Retina (tissue), 1 donor: ENCODE data around the gene CCDC3.
"Not testable (repeated sequence)": the region's sequence is repeated elsewhere in the genome, so short reads cannot be mapped to it uniquely, and the experiment has no call there.

Experiments
- DNase-seq: peaks from one replicate; pipeline ENCODE4 v3.0.0-alpha.2; 2016

The CCDC3 gene

DNA sequence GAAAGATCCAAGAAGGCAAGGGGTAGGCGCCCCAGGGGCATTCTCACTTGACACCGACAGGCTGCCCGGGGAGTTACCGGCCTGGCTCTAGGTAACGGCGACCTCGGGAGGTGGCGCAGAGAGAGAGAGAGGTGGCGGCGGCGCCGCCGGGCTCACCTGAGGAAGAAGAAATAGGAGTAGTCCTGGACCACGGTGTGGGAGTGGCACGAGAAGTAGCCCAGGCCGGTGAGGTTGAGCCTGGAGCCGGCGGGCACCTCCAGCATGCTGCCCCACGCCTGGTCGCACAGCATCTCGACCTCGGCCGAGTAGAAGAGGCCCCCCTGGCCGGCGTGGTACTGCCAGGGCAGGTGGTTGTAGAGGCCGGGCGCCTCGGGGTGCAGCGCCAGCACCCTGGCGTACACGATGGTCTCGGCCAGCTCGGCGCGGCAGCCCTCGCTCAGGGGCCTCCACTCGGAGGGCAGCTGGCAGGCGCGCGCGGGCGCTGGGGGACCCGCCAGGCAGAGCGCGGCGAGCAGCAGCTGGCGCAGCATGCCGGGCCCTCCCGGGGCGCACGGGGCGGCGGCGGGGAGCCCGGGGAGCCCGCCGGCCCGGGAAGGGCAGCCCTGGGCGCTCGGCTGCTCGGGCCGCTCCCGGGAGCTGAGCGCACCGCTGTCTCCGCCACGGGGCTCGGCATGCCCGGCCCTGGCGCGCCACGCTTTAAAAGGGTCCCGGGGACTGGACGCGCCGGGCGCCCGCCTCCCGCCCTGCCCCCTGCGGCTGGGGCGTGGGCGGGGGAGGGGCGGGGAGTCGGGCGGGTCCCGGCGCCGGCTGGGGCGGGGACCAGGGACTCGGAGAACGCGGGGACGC lies at the start of gene CCDC3:
Gene CCDC3 (minus strand): TSS at position 673 of the 846 bp plus-strand sequence. CDS start 143 bp downstream, at position 530.
- peak; percentile 64 for DNase-seq

DNA sequence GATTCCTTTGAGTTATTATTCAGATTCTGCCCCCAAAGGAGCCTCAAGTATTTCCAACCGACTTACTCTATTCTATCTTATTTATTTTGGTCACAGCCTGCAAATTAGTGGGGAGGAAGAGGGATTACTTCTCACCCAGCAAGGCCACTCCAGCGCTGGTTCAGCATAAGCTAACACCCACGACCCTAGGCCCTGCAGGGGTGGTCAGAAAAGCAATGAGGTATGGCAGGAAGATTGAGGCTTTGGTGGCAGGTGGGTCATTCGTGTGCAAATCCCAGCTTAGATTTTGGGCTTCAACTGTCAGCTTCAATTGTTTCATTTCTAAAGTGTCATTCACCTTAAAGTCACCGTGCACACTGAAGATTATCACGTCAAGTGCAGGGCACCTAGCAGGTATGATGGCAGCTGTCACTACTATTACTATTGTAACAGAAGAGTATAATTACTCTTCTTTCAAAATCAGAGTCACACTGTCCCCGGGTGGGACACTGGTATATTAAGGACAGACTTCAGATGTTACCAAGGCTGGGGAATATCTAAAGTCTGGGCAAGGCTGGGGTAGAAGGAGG lies 49.7 kb upstream of the CCDC3 start:
- DNase-seq = no peak

DNA sequence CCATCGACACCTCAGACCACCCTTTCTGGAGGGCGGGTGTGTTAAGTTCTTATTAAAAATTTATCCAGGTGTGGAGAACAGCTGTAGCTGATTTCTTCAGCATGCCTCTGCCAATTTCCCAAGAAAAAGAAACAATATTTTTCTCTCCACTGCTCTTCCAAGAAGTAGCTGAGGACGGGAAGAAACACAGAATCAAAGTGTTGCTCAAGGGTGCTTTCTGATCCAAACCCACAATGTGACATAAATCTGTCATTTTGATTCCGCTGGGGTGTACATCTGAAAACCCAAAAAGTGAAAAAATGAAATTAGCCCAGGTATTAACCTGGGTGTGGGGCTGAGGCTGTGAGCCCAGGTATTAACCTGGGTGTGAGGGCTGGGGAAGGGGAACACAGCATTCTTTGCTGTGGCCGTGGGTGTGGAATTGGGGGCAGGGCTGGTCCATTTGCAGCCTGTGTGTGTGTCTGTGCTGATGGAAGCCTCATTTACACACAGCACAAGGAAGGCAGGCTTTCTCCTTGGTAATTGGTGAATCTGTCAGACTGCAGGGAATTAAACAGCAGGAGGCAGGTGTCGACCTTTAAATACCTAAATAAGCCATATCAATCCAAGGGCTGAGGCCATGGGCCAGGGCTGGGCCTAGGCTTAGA lies 48.4 kb upstream of the CCDC3 start:
- no peak for DNase-seq

DNA sequence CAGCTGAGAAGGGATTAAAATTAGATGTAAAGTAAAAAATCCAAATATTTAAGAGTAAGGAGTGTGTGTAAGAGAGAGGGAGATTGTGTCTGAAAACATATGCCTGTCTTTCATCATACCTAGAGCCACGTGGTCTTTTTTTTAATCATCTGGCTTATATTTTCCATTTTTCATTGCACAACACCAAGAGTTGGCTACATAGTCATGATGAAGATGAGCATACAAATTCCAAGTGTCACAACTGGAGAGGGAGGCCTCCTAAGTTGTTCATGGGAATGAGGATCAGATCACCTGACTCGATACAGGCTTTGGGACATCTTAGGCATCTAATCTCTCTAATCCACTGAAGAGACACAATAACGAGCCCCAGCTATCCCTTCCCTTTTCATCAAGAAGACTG lies 47.2 kb upstream of the CCDC3 start:
- DNase-seq = no peak

- DNase-seq = no peak
Measured at GRCh38 chr10:13047529-13048206, 46.2 kb upstream of the CCDC3 start.

DNA sequence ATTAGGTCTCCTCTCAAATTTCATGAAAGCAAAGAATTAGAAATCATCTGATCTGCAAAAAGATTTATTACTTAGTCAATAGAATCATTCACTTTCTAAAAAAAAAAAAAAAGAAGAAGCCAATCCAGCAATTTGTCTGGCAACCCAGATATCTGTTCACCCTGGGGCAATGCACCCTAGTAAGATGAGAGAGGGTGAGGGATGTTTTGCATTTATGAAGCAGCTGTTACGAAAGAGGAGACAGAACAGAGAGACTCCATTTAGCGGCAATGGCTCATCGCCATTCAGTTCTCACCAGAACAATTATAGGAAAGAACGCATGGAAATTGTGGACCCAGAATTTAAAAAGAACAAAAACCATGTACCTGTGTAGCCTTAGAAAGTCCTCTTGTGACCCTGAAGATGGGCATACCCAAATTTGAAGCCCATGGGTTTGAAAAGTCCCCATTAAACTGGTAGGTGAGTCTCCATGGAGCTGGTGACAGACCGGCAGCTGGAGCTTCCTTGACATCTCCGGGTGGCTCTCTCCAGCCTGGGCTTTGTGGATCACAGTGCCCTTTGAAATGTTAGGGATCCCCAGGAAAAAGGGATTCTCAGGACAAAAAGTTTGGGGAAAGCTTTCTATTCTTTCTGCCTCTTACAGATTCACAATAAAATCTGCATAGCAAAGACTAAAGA lies 45.5 kb upstream of the CCDC3 start:
- no peak for DNase-seq

- no peak for DNase-seq
Measured at GRCh38 chr10:13043520-13043919, 42.0 kb upstream of the CCDC3 start.

DNA sequence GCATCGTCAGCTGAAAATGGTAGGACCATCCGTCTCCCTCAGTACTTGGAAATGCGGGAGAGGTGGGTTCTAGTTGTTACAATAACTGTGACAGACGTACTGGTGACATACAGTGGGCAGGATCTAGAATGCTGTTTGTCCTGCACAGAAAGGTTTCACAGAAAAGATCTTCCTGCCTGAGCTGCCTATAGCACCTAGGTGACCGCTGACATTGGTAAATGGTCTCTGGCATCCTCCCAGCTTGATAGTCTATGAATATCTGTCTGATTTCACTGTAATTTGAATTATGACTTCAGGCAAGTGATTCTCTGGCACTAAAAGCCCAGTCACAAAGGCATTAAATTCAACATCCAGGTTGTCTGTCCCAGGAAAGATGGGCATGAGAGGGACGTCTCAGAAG lies 38.2 kb upstream of the CCDC3 start:
- no peak for DNase-seq

- no peak for DNase-seq
Measured at GRCh38 chr10:13038391-13038790, 36.9 kb upstream of the CCDC3 start.

DNA sequence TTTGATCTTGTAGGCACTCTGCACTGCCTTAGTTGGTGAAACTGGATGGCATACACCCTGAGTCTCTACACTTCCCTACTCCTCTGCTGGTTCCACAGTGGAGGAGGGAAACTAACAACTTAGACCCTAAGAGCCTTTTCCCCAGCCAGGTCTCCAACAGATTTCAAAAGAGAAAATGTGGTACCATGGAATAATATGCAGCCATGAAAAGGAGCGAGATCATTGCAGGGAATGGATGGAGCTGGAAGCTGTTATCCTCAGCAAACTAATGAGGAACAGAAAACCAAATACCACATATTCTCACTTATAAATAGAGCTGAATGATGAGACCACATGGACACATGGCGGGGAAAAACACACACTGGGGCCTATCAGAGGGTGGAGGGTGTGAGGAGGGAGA lies 36.3 kb upstream of the CCDC3 start:
- DNase-seq = no peak

DNA sequence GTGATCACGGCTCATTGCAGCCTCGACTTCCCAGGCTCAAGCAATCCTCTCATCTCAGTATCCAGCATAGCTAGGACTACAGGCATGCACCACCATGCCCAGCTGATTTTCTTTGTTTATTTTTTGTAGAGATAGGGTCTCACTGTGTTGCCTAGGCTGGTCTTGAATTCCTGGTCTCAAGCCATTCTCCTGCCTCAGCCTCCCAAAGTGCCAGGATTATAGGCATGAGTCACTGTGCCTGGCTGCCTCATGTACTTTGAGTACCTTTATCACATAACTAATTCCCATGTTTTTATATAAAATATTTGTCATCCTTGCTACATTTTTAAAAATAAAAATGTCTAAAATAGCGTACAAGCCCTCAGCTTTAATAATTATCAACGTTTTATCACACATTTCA lies 35.3 kb upstream of the CCDC3 start:
- DNase-seq = no peak

DNA sequence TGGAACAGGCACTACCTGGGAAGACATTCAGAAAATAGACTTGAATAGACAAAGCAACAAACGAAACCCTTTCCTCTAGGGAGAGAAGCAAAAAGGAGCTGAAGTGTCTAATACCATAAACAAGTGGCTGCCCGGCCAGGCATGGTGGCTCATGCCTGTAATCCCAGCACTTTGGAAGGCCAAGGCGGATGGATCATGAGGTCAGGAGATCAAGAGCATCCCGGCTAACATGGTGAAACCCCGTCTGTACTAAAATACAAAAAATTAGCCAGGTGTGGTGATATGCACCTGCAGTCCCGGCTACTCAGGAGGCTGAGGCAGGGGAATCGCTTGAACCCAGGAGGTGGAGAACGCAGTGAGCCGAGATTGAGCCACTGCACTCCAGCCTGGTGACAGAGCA lies 34.2 kb upstream of the CCDC3 start:
- DNase-seq = not testable (repeated sequence)

DNA sequence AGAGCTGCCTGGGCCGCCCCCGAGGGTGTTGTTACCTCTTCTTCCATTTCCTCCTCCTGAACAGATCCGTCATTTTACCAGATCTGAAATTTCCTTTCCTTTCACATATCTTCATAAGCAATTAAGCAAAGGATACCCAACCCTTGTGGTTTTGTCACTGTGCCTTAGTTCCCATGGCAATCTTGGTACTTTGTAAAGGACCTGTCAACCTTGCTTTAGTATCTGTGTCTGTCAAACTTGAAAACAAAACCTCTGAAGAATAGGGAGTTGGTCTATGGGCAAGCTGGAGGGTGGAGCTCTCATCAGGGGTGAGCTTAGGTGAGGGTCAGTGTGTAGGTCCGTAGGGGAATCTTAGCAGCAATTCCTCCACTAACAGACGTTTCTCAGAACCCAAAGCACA lies 25.4 kb upstream of the CCDC3 start:
- DNase-seq = no peak

DNA sequence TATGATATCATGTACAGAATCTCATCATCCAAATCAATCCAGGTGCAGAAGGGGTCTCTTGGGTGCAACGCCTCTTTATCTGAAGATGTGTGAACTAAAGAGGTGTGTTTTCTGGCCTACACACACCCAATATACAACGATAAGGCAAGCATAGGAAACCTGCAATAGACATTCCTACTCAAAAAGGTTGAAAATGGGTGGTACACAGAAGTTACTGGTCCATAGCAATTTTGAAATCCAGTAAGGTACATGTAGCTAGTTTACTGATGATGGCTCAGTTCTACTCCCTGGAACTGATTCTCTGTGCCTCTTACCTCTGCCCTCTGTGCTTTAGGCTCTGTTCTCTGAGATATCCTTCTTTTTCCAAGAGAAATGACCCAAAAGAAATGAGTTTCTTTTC lies 22.2 kb upstream of the CCDC3 start:
- DNase-seq = no peak

DNA sequence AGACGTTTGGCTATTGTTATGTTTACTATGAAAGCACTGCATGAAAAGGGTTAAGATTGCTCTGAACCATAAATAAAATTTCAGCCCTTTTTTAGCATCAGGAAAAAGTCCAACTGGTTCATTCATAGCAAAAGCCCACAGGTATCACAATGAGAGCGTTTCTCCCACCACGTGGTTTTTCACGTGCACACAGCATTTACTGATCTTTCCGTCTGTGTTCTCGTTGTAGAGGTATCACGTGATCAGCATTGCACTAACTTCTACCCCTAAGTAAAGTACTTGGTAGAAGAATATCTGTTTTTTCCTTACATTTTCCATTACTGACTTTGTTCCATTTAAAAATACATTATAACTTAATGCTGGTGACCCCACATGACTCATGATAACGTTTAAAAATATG lies 17.8 kb upstream of the CCDC3 start:
- DNase-seq = no peak

GRCh38 chr10:13018171-13018570 lies 16.7 kb upstream of the CCDC3 start:
- DNase-seq = no peak

DNA sequence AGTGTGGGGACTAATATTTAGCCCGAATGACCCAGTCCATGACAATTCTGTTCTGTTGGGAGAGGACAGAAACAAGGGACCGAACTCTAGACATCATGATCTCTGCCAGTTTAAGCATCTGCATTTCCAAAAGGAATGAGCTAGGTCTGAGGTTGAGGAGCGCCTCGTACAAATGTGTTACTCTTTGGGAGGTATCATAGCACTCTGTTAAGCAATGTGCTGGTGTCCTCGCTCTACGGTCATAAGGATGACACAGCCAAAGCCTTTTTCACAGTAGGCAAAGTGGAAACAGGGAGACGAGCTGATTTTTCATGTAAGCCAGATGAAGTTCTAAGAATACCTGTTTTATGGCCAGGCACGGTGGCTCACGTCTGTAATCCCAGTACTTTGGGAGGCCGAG lies 15.4 kb upstream of the CCDC3 start:
- DNase-seq = no peak

DNA sequence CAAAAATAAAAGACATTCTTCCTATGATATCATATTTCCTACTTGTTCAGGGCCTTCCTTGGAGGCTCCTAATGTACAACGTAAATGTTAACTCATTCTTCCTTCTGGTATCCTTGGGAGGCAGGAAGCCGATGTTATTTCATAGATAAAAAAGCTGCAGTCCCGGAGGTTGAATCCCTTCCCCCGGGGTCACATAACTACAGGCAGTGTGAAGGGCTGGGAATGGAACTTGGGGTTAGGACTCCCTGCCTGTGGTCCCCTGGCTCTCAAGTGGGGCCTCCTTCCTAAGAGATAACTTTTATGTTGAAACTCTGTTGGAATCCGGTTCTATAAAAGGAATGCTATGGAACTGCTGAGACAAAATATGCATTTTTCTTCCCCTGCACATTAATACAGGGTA lies 14.9 kb upstream of the CCDC3 start:
- DNase-seq = no peak

DNA sequence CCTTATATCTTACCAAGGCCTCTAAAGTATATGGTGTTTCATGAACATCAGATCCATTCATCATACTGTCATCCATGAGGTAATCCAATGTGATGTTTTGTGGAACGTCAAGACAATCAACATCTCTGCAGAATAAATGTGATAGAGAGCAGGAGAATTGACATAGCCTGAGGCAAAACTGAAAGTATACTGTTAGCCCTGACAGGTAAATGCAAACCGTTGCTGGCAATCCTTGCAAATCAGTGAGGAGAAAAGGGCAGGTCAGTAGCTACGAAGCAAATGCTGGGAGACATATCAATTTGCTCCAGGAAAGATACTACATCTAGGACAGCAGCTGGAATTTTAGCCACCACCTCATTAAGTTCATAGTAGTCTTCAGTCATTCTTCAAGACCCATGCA lies 4.5 kb upstream of the CCDC3 start:
- no peak for DNase-seq

DNA sequence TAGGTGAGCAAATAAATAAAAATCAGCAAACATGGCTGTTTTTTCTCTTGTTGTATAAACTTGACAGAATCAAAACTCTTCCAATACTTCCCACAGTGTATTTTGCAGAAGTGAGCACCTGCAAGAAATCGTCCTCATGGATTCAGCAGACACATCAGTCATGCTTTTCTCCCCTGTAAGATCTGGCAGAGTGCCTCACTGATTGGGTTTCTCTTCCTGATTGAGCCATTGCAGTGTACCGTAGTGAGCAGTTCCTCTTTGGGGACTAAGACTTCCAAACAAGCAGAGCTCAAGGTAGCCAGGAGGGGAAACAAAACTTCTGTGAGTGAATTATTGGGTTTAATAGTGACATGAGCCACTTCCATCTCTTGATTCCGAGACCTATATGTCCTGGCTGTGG lies 2.2 kb upstream of the CCDC3 start:
- no peak for DNase-seq

- no peak for DNase-seq
Measured at GRCh38 chr10:13003004-13003403, 1.5 kb upstream of the CCDC3 start.

DNA sequence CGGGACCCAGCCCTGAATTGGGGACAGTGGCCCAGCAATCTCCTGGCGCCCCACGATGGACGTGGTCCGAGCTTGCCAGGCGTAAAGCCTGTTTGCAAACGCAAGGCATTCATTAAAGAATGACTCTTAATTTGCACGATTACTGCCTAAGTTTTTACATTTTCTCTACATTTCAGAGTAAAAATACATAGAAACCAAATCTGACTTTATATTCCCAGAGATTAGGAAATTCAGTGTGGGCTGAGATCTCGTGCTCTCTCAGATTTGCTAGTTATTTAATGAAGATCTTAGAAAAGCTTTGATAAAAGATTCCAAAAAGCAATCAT lies 337 bp upstream of the CCDC3 start:
- peak; percentile 8 for DNase-seq

- no peak for DNase-seq
Measured at GRCh38 chr10:13000431-13000830, 1.1 kb downstream of the CCDC3 start.
